ENCODE data around the gene PPP1R12C.

The PPP1R12C gene

DNA sequence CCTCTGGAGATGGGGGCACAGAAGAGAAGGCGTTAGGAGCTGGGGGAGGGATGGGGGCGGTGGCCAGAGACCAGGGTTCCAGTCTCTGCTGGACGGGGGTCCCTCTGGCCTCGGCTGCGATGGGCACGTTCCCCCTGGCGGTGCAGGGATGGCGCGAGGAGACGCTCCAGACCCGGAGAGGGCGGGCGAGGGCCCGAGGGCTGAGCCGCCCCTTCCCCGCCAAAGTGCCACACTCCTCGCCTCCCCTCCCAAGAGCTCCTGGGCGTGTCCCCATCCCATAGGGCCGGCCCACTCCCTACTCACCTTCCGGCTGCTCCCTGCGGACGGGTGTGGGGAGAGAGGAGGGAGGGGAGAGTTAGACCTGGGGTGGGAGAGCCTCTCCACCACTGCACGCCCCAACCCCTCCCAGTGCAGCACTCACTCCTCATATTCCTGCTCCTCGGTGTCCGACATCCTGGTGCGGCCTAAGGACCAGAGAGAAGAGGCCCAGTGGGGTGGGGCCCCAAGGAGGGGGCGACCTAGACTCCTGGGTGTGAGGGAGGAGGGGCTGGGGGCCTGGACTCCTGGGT lies 29.4 kb upstream of the PPP1R12C start:
- DNase-seq (ENCODE audit: low spot score) = no peak

- DNase-seq (ENCODE audit: low spot score) = peak; percentile 17
Measured at GRCh38 chr19:55146078-55146704, 28.8 kb upstream of the PPP1R12C start.

- no peak for DNase-seq (ENCODE audit: low spot score)
Measured at GRCh38 chr19:55145232-55145631, 27.8 kb upstream of the PPP1R12C start.

- no peak for DNase-seq (ENCODE audit: low spot score)
Measured at GRCh38 chr19:55141696-55142095, 24.3 kb upstream of the PPP1R12C start.

- no peak for DNase-seq (ENCODE audit: low spot score)
Measured at GRCh38 chr19:55137915-55138314, 20.5 kb upstream of the PPP1R12C start.

GRCh38 chr19:55136399-55137102 lies 19.1 kb upstream of the PPP1R12C start:
- DNase-seq (ENCODE audit: low spot score) = no peak

DNA sequence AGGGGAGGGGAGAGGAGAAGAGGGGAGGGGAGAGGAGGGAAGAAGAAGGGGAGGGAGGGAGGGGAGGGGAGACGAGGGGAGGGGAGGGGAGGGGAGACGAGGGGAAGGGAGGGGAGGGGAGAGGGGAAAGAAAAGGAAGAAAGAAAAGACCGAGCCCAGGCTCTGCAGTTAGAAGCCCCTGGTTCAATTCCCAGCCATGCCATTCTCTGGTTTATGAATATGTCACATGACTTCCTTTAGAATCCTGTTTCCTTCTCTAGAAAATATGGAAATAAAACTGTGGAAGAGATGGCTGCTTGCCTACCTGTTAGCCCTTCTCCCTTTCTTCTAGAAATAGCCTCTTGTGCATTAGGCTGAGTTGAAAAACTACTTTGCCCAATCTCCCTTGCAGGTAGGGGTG lies 17.3 kb upstream of the PPP1R12C start:
- no peak for DNase-seq (ENCODE audit: low spot score)

DNA sequence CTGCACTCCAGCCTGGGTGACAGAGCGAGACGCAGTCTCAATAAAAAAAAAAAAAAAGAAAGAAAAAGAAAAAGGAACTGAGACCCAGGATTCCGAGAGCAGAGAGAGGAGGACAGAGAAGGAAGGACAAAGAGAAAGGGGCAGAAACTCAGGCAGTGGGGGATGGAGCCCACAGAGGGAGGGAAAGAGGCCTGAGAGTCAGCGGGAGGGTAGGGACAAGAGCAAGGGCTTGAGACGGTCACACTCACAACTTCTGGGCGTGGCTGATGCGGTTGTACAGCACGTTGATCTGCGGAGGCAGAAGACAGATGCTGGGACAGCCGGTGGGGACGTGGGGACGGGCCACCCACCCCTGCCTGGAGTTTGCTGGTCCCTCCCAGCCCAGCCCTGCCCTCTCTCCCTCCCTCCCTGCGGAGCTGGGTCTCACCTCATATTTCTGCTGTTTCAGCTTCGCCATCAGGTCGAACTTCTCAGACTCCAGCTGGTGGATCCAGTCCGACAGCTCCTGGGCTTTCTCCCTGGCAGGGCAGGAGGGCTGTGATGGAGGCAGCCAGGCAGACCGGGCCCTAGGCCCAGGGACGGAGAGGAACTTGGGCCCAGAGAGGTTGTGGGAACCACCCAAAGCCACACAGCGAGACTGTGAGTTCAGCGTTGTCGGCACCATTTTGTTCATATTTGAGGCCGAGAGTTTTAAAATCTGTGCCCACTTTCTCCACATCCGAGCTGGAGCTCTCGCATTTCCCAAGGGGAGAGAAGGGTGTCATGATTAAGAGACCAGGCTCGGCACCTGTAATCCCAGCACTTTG lies 16.4 kb upstream of the PPP1R12C start:
- DNase-seq (ENCODE audit: low spot score) = no peak

DNA sequence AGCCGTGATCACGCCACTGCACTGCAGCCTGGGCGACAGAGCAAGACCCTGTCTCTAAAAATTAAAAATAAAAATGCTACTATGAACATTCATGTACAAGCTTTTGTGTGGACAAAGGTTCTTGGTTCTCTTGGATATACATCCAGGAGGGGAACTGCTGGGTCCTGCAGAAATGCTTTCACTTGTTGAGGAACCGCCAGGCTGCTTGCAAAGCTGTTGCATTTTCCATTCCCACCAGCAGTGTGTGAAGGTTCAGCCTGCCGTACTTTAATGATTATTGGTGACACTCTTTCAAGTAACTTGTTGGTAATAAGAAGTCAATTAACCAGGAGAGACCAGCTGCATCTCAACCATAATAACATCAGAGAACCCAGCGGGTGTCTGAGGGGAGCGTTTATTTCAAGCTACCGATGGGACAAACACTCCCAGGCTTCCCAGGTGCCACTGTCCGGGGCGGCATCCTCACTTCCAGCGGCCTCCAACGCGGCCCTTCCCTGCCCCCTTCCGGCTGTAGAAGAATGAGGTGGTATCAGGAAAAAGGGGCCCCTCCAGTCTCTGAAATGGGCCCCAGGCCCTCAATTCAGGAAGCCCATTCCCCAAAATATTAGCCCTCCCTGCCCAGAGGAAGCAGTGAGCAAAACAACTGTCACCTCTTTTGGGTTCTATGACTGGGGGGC lies 15.2 kb upstream of the PPP1R12C start:
- no peak for DNase-seq (ENCODE audit: low spot score)

- DNase-seq (ENCODE audit: low spot score) = no peak
Measured at GRCh38 chr19:55131421-55131820, 14.0 kb upstream of the PPP1R12C start.

DNA sequence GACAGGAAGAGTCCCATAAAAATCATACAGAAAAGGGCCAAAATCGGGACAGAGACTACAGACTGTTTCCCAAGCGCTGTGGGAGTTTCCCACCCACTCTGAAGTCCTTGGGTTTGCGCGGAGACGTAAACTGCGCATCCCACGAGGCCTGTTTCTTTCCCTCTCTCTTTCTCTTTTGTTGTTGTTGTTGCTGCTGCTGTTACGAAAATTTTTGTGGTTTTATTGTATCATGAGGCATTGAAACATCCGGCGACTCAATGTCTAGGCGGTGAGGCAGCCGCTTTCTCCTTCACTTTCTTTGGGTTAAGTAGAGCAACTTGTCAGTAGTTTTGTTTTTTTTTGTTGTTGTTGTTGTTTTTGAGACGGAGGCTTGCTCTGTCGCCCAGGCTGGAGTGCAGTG lies 1.6 kb upstream of the PPP1R12C start:
- DNase-seq (ENCODE audit: low spot score) = no peak

DNA sequence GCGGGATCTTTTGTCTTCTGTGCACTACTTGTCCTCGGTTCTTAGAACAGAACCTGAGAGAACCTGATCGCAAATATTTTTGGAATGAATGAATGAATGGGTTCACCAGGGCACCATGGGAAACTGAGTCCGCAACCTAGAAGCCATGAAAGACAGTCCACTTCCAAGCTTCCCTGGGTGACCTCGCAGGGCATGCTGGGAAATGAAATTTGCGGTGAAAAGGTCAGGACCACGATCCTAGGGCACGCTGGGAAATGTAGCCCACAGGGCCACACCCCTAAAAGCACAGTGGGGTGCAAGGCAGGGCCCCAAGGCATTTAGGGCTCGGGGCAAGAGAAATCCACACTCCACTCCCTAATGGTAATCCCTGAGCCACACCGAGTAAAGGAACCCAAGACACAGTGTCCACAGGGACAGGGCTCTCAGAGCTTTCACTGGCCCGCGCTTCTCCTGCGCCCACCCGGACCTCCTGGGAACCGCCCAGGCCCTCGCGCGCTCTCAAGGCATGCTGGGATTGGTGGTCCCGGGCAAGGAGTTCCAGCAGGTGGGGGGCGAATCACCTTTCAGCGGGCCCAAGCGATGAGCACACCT lies 1.1 kb upstream of the PPP1R12C start:
- DNase-seq (ENCODE audit: low spot score) = peak; percentile 12

DNA sequence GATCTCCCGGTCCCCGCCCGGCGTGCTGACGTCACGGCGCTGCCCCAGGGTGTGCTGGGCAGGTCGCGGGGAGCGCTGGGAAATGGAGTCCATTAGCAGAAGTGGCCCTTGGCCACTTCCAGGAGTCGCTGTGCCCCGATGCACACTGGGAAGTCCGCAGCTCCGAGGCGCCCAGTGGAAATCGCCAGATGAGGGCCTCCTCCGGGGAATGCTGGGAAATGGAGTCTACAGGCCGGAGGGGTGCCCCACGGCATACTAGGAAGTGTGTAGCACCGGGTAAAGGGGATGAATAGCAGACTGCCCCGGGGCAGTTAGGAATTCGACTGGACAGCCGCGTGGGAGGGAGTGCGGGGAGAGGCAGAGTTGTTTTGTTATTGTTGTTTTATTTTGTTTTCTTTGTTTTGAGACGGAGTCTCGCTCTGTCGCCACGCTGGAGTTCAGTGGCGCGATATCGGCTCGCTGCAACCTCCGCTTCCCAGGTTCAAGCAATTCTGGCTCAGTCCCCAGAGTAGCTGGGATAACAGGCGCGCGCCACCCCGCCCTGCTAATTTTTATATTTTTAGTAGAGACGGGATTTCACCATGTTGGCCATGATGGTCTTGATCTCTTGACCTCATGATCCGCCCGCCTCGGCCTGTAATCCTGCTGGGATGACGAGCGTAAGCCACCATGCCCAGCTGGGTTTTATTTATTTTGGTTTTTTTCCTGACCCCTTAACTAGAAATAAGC lies 390 bp upstream of the PPP1R12C start:
- DNase-seq (ENCODE audit: low spot score) = peak; percentile 98

DNA sequence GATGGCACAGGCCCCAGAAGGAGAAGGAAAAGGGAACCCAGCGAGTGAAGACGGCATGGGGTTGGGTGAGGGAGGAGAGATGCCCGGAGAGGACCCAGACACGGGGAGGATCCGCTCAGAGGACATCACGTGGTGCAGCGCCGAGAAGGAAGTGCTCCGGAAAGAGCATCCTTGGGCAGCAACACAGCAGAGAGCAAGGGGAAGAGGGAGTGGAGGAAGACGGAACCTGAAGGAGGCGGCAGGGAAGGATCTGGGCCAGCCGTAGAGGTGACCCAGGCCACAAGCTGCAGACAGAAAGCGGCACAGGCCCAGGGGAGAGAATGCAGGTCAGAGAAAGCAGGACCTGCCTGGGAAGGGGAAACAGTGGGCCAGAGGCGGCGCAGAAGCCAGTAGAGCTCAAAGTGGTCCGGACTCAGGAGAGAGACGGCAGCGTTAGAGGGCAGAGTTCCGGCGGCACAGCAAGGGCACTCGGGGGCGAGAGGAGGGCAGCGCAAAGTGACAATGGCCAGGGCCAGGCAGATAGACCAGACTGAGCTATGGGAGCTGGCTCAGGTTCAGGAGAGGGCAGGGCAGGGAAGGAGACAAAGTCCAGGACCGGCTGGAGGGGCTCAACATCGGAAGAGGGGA lies 1.1 kb downstream of the PPP1R12C start:
- peak; percentile 47 for DNase-seq (ENCODE audit: low spot score)

DNA sequence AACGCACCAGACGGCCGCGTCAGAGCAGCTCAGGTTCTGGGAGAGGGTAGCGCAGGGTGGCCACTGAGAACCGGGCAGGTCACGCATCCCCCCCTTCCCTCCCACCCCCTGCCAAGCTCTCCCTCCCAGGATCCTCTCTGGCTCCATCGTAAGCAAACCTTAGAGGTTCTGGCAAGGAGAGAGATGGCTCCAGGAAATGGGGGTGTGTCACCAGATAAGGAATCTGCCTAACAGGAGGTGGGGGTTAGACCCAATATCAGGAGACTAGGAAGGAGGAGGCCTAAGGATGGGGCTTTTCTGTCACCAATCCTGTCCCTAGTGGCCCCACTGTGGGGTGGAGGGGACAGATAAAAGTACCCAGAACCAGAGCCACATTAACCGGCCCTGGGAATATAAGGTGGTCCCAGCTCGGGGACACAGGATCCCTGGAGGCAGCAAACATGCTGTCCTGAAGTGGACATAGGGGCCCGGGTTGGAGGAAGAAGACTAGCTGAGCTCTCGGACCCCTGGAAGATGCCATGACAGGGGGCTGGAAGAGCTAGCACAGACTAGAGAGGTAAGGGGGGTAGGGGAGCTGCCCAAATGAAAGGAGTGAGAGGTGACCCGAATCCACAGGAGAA lies 1.9 kb downstream of the PPP1R12C start:
- peak; percentile 6 for DNase-seq (ENCODE audit: low spot score)

DNA sequence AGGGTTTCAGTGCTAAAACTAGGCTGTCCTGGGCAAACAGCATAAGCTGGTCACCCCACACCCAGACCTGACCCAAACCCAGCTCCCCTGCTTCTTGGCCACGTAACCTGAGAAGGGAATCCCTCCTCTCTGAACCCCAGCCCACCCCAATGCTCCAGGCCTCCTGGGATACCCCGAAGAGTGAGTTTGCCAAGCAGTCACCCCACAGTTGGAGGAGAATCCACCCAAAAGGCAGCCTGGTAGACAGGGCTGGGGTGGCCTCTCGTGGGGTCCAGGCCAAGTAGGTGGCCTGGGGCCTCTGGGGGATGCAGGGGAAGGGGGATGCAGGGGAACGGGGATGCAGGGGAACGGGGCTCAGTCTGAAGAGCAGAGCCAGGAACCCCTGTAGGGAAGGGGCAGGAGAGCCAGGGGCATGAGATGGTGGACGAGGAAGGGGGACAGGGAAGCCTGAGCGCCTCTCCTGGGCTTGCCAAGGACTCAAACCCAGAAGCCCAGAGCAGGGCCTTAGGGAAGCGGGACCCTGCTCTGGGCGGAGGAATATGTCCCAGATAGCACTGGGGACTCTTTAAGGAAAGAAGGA lies 2.8 kb downstream of the PPP1R12C start:
- no peak for DNase-seq (ENCODE audit: low spot score)

DNA sequence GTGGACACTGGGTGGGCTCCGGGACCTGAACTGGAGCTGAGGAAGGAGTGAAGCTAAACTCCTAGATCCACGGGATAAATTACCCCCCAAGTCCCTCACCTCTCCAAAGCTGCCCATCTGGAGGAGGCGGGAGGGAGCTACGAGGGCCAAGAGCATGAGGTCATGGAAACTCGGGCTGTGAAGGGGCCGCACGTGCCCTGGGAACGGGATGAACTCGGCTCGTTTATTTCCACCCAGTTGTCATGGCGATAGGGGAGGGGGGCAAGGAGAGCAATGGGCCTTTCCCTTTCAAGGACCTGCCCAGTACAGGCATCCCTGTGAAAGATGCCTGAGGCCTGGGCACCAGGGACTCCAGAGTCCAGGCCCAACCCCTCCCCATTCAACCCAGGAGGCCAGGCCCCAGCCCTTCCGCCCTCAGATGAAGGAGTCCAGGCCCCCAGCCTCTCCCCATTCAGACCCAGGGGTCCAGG lies 3.8 kb downstream of the PPP1R12C start:
- no peak for DNase-seq (ENCODE audit: low spot score)

DNA sequence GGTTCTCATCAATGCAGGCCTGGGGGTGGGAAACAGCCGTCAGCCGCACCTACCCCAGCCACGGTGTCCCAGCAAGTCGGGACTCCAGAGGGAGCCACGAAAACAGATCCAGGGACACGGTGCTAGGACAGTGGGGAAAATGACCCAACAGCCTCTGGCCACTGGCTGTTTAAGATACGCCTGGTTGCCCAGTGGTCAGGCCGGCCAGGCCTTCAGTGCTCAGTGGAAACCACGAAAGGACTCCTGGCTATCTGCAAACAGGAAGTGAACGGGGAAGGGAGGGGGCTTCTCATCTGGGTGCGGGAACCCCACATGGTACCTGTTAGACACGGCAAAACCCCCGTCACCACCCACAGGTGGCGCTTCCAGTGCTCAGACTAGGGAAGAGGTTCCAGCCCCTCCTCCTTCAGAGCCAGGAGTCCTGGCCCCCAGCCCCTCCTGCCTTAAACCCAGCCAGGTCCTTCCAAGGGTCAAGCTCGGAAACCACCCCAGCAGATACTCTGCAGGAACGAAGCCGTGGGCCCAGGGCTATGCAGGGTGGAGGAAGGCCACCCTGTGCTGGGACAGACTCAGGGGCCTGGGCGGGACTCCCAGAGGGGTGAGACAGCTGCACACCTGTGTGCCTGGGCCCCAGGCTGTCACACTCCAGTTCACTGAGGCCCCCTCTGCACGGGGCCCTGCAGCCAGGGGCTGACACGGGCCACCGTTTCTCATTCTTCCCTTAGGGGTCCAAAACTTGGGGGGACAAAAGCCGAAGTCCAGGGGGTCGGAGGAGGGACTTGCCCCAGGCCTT lies 4.5 kb downstream of the PPP1R12C start:
- DNase-seq (ENCODE audit: low spot score) = no peak

GRCh38 chr19:55112246-55112776 lies 5.1 kb downstream of the PPP1R12C start:
- no peak for DNase-seq (ENCODE audit: low spot score)
